Retinal pigment epithelial cell (primary cell): Measurements from ENCODE around the gene TNPO3.

ENCODE experiments used
- DNase-seq: peaks from one replicate; pipeline ENCODE4 v3.0.0-alpha.2; 2010; ENCODE audit warnings: low read depth
- H3K4me3 ChIP-seq: 2 replicates; pipeline ENCODE4 v1.5.1; 2011; ENCODE audit warnings: mild to moderate bottlenecking, low read length, control low read depth, moderate library complexity
- TF ChIP-seq, protein P1 (sequence below): conservative IDR thresholded peaks from 2 replicates; pipeline ENCODE4 v1.5.1; 2011; ENCODE audit warnings: low read depth, low read length, control low read depth, inconsistent platforms

TNPO3 gene

DNA sequence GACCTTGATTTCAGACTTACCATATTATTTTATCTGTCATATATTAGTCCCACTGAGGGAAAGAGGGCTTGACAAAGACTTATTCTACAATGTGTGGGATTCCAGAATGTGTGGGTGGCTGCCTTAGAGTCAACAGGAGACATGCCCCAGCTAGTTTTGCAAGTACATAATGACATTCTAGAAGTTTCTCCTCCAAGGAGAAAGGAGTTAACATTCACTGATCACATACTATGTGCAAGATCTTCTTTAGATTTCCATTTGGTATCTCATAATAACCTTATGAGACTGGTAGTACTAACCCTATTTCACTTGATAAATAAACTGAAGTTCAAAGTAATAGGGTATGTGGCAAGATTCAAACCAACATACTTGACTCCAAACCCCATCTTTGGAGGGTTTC is 92.0 kb downstream of the TNPO3 start:
- H3K4me3 ChIP-seq = no peak overlapping the region
- no peak for DNase-seq
- TF ChIP-seq, protein P1, sequence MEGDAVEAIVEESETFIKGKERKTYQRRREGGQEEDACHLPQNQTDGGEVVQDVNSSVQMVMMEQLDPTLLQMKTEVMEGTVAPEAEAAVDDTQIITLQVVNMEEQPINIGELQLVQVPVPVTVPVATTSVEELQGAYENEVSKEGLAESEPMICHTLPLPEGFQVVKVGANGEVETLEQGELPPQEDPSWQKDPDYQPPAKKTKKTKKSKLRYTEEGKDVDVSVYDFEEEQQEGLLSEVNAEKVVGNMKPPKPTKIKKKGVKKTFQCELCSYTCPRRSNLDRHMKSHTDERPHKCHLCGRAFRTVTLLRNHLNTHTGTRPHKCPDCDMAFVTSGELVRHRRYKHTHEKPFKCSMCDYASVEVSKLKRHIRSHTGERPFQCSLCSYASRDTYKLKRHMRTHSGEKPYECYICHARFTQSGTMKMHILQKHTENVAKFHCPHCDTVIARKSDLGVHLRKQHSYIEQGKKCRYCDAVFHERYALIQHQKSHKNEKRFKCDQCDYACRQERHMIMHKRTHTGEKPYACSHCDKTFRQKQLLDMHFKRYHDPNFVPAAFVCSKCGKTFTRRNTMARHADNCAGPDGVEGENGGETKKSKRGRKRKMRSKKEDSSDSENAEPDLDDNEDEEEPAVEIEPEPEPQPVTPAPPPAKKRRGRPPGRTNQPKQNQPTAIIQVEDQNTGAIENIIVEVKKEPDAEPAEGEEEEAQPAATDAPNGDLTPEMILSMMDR = no peak

DNA sequence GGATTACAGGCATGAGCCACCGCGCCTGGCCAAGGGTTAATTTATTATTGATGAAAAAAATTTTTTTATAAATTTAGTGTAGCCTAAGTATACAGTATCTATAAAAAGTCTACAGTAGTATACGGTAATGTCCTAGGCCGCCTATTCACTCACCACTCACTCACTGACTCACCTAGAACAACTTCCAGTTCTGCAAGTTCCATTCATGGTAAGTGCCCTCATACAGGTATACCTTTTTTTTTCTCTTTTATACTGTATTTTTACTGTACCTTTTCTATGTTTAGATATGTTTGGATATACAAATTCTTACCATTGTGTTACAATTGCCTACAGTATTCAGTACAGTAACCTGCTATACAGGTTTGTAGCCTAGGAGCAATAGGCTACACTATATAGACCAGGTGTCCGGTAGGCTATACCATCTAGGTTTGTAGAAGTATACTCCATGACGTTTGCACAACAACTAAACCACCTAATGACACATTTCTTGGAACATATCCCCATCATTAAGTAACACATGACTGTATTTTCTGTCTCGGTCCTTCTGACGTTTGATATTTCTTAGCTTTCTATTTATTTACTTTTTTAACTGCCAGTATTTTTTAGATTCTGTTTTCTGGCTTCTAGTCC is 93.8 kb downstream of the TNPO3 start:
- DNase-seq = no peak
- TF ChIP-seq, protein P1 = no peak
- H3K4me3 ChIP-seq = no peak overlapping the region

DNA sequence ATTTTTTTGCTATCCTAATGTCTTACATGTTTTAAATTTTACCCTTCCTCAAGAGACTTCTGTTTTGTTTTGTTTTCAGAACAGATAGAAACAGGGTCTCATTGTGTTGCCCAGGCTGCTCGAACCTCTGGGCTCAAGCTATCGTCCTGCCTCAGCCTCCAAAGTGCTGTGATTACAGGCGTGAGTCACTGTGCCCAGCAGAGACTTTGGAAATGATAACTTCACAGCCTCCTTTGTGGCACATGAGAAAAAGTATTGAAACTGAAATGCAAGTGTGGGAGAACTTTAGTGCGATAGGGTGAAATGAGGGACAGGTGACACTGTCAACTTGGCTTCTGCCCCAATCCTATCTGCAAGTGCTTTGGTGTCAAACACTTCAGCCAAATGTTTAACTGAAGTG is 95.6 kb downstream of the TNPO3 start:
- DNase-seq = no peak
- no peak overlapping the region for H3K4me3 ChIP-seq
- TF ChIP-seq, protein P1 = no peak

DNA sequence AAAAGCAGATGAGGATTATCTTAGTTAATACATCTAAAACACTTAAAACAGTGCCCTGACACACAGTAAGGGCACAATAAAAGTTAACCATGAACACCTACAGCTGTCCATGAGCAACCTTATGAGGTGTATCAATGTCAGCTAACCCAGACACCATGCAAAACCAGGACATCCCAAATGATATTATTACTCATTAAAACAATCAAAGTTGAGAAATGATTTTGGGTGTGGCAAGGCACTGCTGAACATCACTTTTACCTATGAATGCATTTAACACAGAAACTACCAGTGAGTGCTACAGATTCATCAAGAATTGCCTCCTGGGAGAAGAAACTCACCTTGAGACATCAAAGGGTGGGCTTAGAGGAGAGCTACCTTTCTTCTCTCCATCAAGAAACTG is 98.9 kb downstream of the TNPO3 start:
- TF ChIP-seq, protein P1 = no peak
- no peak overlapping the region for H3K4me3 ChIP-seq
- no peak for DNase-seq

DNA sequence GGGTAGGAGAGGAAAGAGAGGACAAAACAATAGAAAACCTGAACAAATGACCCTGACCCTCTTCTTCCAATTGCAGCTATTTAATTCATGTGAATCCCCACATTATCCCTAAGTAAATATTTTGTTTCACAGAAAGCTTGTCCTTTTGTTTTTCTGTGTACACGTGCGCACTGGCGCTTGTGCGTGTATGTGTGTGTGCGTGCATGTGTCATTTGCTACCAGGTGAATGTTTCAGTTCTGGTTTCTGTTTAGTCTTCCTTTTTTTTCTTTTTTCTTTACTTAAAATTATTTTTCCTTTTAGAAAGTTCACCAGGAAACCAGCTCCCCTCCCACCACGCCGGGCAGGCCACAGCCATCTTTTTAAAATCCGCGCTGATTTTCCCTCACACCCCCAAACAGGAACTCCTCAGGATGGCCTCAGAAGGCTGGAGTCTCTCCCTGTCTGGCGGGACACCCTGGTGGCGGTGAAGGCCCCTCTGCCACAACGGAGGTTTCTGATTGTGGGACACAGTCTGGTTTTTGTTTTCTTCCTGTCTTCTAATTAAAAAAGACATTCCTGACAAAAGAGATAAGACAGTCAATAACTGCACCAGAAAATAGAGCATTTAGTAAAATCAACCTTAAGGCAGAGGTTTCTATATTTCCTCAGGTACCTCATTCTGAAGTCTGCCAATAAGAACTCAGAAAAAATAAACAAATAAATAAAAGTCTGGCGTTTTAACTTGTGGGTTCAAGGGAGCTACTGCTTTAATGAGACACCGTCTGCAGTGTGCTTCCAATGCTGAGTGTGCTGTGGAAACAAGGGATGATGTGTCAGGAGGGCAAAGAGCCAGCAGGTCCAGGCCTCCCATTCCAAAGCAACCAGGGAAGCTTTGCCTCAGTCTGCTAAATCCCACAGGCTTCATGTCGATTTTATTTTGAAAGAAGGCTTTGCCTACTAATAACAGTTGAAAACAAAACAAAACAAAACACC is 99.8 kb downstream of the TNPO3 start:
- TF ChIP-seq, protein P1 = no peak
- H3K4me3 ChIP-seq = no peak overlapping the region
- no peak for DNase-seq

DNA sequence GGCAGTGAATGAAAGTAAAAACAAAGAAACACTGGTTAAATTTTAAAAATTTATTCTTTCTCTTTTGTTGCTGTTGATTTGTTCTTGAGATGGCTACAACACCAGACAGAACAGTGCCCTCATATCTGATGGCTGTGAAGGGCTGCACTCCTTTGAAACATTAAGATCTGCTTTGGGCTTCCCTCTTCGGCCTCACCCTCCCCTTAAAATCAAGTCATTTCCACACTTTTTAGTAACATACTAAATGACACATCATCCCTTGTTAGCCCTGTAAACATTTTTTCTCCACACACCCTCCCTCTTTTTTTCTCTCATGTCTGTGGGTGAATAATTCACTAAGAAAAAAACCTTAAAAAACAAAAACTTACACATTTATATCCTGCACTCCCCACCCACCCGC is 100.8 kb downstream of the TNPO3 start:
- DNase-seq = no peak
- no peak overlapping the region for H3K4me3 ChIP-seq
- TF ChIP-seq, protein P1 = no peak
